DOHH2 (cell line): ENCODE data around the gene OVCA2.

Source experiments
- CTCF ChIP-seq: fragments of 200-600 bp; sonication (generic); IDR thresholded peaks from one replicate; pipeline ENCODE4 v1.5.1; 2014; ENCODE audit warnings: antibody characterized with exemption, mild to moderate bottlenecking, low read depth, low read length; ENCODE audit not compliant: poor library complexity, severe bottlenecking
- EZH2phosphoT487 ChIP-seq: fragments of 200-600 bp; sonication (generic); IDR thresholded peaks from 2 replicates; pipeline ENCODE4 v1.6.1; 2017; ENCODE audit warnings: borderline replicate concordance, mild to moderate bottlenecking, antibody characterized with exemption, low read length, moderate library complexity, mixed read lengths

- TF ChIP-seq CTCF, result no peak
- peak; percentile 78; the same call in 1 of the 2 replicates for TF ChIP-seq EZH2phosphoT487
Observed at GRCh38 chr17:2055292-2056205, 13.7 kb downstream of the OVCA2 start.
